Spleen (tissue), 7 donors: ENCODE data around the gene SPATA21.

Experiments used
- CTCF ChIP-seq, 11 experiments: fragments of 200-600 bp in 7 of 11; fragments of 450-650 bp in 4 of 11; sonication (generic) in 4 of 11; IDR thresholded peaks in 8 of 11; conservative IDR thresholded peaks in 3 of 11; 1 replicate in 7 of 11; 2 replicates in 4 of 11; pipeline versions ENCODE4 v1.4.0 to v1.8.0; 2016 to 2021; ENCODE audit warnings: antibody characterized with exemption in 11 of 11, inconsistent platforms in 4 of 11, mild to moderate bottlenecking in 1 of 11
- POLR2A ChIP-seq, 3 donors: fragments of 450-650 bp; IDR thresholded peaks; one replicate each; pipeline ENCODE4 v1.5.1; 2017; ENCODE audit warnings: antibody characterized with exemption in 3 of 3, mild to moderate bottlenecking in 1 of 3
- donor health status: DM: no; HTN: no; CAD: no; lungs with moderate emphysema.
- donor health status: DM: no; HTN: no; CAD: no.
- donor health status: DM: no; HTN: no; CAD: no.

GRCh38 chr1:16449666-16450065 lies 12.4 kb upstream of the SPATA21 start:
- TF ChIP-seq POLR2A (IDR thresholded peaks at IDR 0.05): no peak
- TF ChIP-seq CTCF (IDR thresholded peaks at IDR 0.05 in 8 of 11, conservative IDR thresholded peaks at IDR 0.05 in 3 of 11): no peak
